GM23338 (cell line): ENCODE results near the gene RPS6KA4. TPM values are rescaled to one million over a fixed set of nuclear protein-coding genes. Genes with fewer than 3 reads are reported as not detected.

Experiments used
- ATAC-seq: fragments of 200-7000 bp; cut with Tn5 transposase; 3 replicates; pipeline ENCODE4 v1.9.1; 2020
- DNase-seq: peaks from one replicate; pipeline ENCODE4 v3.0.0-alpha.2; 2015; ENCODE audit warnings: low spot score
- H2AFZ ChIP-seq: fragments of 200-600 bp; sonication (generic); 2 replicates; pipeline ENCODE4 v1.8.0; 2016; ENCODE audit warnings: antibody characterized with exemption, mild to moderate bottlenecking, moderate library complexity
- H3F3A ChIP-seq: fragments of 200-600 bp; sonication (generic); replicated peaks from 2 replicates; pipeline ENCODE4 v1.8.0; 2017; ENCODE audit warnings: antibody characterized with exemption, mixed run types, low read depth
- H3K27ac ChIP-seq: fragments of 200-600 bp; sonication (generic); 2 replicates; pipeline ENCODE4 v1.6.1; 2016; ENCODE audit warnings: low read depth
- H3K27me3 ChIP-seq: fragments of 200-600 bp; sonication (generic); 2 replicates; pipeline ENCODE4 v1.8.0; 2016; ENCODE audit warnings: mild to moderate bottlenecking, mixed run types, moderate library complexity; ENCODE audit not compliant: insufficient read depth
- H3K36me3 ChIP-seq: fragments of 200-600 bp; sonication (generic); 2 replicates; pipeline ENCODE4 v1.8.0; 2016; ENCODE audit warnings: mild to moderate bottlenecking; ENCODE audit not compliant: insufficient read depth
- H3K4me1 ChIP-seq: fragments of 200-600 bp; sonication (generic); 2 replicates; pipeline ENCODE4 v1.8.0; 2016; ENCODE audit warnings: mild to moderate bottlenecking, moderate library complexity; ENCODE audit not compliant: insufficient read depth
- H3K4me2 ChIP-seq: fragments of 200-600 bp; sonication (generic); 2 replicates; pipeline ENCODE4 v1.7.1; 2017; ENCODE audit warnings: mixed run types
- H3K4me3 ChIP-seq: fragments of 200-600 bp; sonication (generic); 2 replicates; pipeline ENCODE4 v1.6.1; 2016; ENCODE audit warnings: mixed run types
- H3K79me2 ChIP-seq: fragments of 200-600 bp; sonication (generic); replicated peaks from 2 replicates; pipeline ENCODE4 v1.8.0; 2017; ENCODE audit warnings: mild to moderate bottlenecking; ENCODE audit not compliant: insufficient read depth
- H3K9me2 ChIP-seq: fragments of 200-600 bp; sonication (generic); 2 replicates; pipeline ENCODE4 v1.8.0; 2017; ENCODE audit not compliant: insufficient read depth
- H4K20me1 ChIP-seq: fragments of 200-600 bp; sonication (generic); replicated peaks from 2 replicates; pipeline ENCODE4 v1.8.0; 2017; ENCODE audit warnings: mild to moderate bottlenecking; ENCODE audit not compliant: insufficient read depth
- H3K27ac Mint-ChIP-seq: 2 replicates; pipeline ENCODE4 v1.8.0; 2020; ENCODE audit warnings: inconsistent platforms, mild to moderate bottlenecking, moderate library complexity, mixed read lengths
- H3K27me3 Mint-ChIP-seq: 3 replicates; pipeline ENCODE4 v1.8.0; 2022; ENCODE audit warnings: low read depth, mild to moderate bottlenecking, moderate library complexity, mixed read lengths, inconsistent platforms; ENCODE audit not compliant: insufficient read depth, poor library complexity
- H3K36me3 Mint-ChIP-seq: 3 replicates; pipeline ENCODE4 v1.8.0; 2021; ENCODE audit warnings: low read depth, mild to moderate bottlenecking, inconsistent platforms, moderate library complexity, mixed read lengths
- H3K4me1 Mint-ChIP-seq: 3 replicates; pipeline ENCODE4 v1.8.0; 2020; ENCODE audit warnings: mild to moderate bottlenecking, inconsistent platforms, mixed read lengths
- H3K4me3 Mint-ChIP-seq: 3 replicates; pipeline ENCODE4 v1.8.0; 2021; ENCODE audit warnings: moderate library complexity, mild to moderate bottlenecking, inconsistent platforms, mixed read lengths
- H3K9me3 Mint-ChIP-seq: 3 replicates; pipeline ENCODE4 v1.8.0; 2020; ENCODE audit warnings: moderate library complexity, mild to moderate bottlenecking, inconsistent platforms, mixed read lengths
- CREB1 ChIP-seq: fragments of 250-450 bp; sonication (Bioruptor Pico); IDR thresholded peaks from 2 replicates; pipeline ENCODE4 v1.5.0; 2020; ENCODE audit warnings: low read depth, mild to moderate bottlenecking, moderate library complexity
- CTCF ChIP-seq, 2 experiments: fragments of 200-600 bp in 1 of 2; sonication (generic) in 1 of 2; conservative IDR thresholded peaks; 2 replicates each; pipeline versions ENCODE4 v1.5.1 to v1.6.1; 2016 to 2017; ENCODE audit warnings: antibody characterized with exemption in 2 of 2, low read depth in 2 of 2, mild to moderate bottlenecking in 2 of 2, moderate library complexity in 1 of 2
- EZH2phosphoT487 ChIP-seq: fragments of 200-600 bp; sonication (generic); IDR thresholded peaks from one replicate; pipeline ENCODE4 v1.8.1; 2018; ENCODE audit warnings: antibody characterized with exemption; ENCODE audit not compliant: unreplicated experiment
- JUNB ChIP-seq: IDR thresholded peaks from one replicate; pipeline ENCODE4 v1.6.1; 2016; ENCODE audit warnings: antibody characterized with exemption; ENCODE audit not compliant: unreplicated experiment
- NANOG ChIP-seq: IDR thresholded peaks from 2 replicates; pipeline ENCODE4 v1.6.1; 2016; ENCODE audit warnings: antibody characterized with exemption, borderline replicate concordance
- POLR2AphosphoS5 ChIP-seq: IDR thresholded peaks from 2 replicates; pipeline ENCODE4 v1.6.1; 2016; ENCODE audit warnings: antibody characterized with exemption, low read depth
- REST ChIP-seq: IDR thresholded peaks from one replicate; pipeline ENCODE4 v1.6.1; 2018; ENCODE audit warnings: antibody characterized with exemption; ENCODE audit not compliant: unreplicated experiment
- ZNF114 ChIP-seq: fragments of 250-450 bp; sonication (Bioruptor Pico); IDR thresholded peaks from 2 replicates; pipeline ENCODE4 v1.5.0; 2020; ENCODE audit warnings: mild to moderate bottlenecking, moderate library complexity
- ZNF331 ChIP-seq: fragments of 250-450 bp; sonication (Bioruptor Pico); IDR thresholded peaks from 2 replicates; pipeline ENCODE4 v1.5.0; 2020; ENCODE audit warnings: low read depth, mild to moderate bottlenecking, moderate library complexity
- polyA plus RNA-seq: library from polyadenylated mRNA; unstranded; fragments of >200 nt; fragmentation: Nextera tagmentation; extraction: Ambion mirVana; gene quantifications from 2 replicates; pipeline ENCODE4 v1.2.1, GENCODE V29; 2016
- total RNA-seq: library from RNA; depleted of rRNA; stranded (reverse); fragments of >200 nt; shearing (Covaris generic); gene quantifications from 2 replicates; pipeline ENCODE4 v1.2.3, GENCODE V29; 2014
- TF ChIP-seq, protein P1 (sequence below): IDR thresholded peaks from 2 replicates; pipeline ENCODE4 v1.6.1; 2016; ENCODE audit warnings: antibody characterized with exemption

Gene RPS6KA4
- total and polyA plus RNA-seq, 2 experiments from 2014 or later = 3.5 to 19.9 TPM

GRCh38 chr11:64343767-64344559, 15.0 kb upstream of the RPS6KA4 start:
- H3F3A ChIP-seq = 0 out of 2 replicates have a peak, but pooled peaks cover 5% of the 10 kb centered on the region
- no peak overlapping the region for H3K4me3 ChIP-seq
- peaks cover 14% of the 10 kb centered on the region for H3K4me1 Mint-ChIP-seq
- no peak overlapping the region for H2AFZ ChIP-seq
- no peaks in the 10 kb centered on the region for H3K36me3 ChIP-seq
- no peaks in the 10 kb centered on the region for H3K79me2 ChIP-seq
- peak; percentile 38 to 76 for TF ChIP-seq CTCF (conservative IDR thresholded peaks at IDR 0.05; ENCODE audit: low read depth in 2 of 2)
- no peak for TF ChIP-seq POLR2AphosphoS5
- H3K4me1 ChIP-seq = peaks cover 11% of the 10 kb centered on the region; the same call in 1 of the 2 replicates
- H3K4me2 ChIP-seq = no peak overlapping the region
- H3K36me3 Mint-ChIP-seq = no peaks in the 10 kb centered on the region; the same call in 2 of the 3 replicates
- H3K4me3 Mint-ChIP-seq = no peak overlapping the region
- peaks cover 33% of the 10 kb centered on the region for H3K27me3 Mint-ChIP-seq
- H3K27ac Mint-ChIP-seq = no peak overlapping the region
- H4K20me1 ChIP-seq = no peaks in the 10 kb centered on the region
- ATAC-seq (peak; percentile 10), DNase-seq (no peak)
- no peak overlapping the region for H3K27ac ChIP-seq
- no peaks in the 10 kb centered on the region for H3K27me3 ChIP-seq
- H3K9me3 Mint-ChIP-seq = no peaks in the 10 kb centered on the region
- H3K9me2 ChIP-seq = no peaks in the 10 kb centered on the region

GRCh38 chr11:64344787-64345186, 14.2 kb upstream of the RPS6KA4 start:
- no peaks in the 10 kb centered on the region for H3K27me3 ChIP-seq
- TF ChIP-seq EZH2phosphoT487 (no peak), NANOG (no peak), ZNF114 (CRISPR knock-in tag) (no peak), ZNF331 (CRISPR knock-in tag) (no peak), JUNB (no peak), CREB1 (no peak), REST (no peak)
- TF ChIP-seq, protein P1, sequence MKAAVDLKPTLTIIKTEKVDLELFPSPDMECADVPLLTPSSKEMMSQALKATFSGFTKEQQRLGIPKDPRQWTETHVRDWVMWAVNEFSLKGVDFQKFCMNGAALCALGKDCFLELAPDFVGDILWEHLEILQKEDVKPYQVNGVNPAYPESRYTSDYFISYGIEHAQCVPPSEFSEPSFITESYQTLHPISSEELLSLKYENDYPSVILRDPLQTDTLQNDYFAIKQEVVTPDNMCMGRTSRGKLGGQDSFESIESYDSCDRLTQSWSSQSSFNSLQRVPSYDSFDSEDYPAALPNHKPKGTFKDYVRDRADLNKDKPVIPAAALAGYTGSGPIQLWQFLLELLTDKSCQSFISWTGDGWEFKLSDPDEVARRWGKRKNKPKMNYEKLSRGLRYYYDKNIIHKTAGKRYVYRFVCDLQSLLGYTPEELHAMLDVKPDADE = no peak

More at GRCh38 chr11:64344787-64345186, 14.2 kb upstream of the RPS6KA4 start:
- Histone ChIP-seq H3K4me3 (no peak overlapping the region), H3K36me3 (no peaks in the 10 kb centered on the region), H3K4me1 (peaks cover 11% of the 10 kb centered on the region; the same call in 1 of the 2 replicates), H2AFZ (no peak overlapping the region), H3F3A (0 out of 2 replicates have a peak, but pooled peaks cover 5% of the 10 kb centered on the region), H3K4me2 (no peak overlapping the region), H4K20me1 (no peaks in the 10 kb centered on the region), H3K9me2 (no peaks in the 10 kb centered on the region), H3K27ac (no peak overlapping the region), H3K79me2 (no peaks in the 10 kb centered on the region)
- Mint-ChIP-seq H3K9me3 (no peaks in the 10 kb centered on the region), H3K4me3 (no peak overlapping the region), H3K27ac (no peak overlapping the region), H3K36me3 (no peaks in the 10 kb centered on the region; the same call in 2 of the 3 replicates), H3K4me1 (peaks cover 14% of the 10 kb centered on the region), H3K27me3 (peaks cover 35% of the 10 kb centered on the region)
- ATAC-seq = no peak
- no peak for DNase-seq
